VCaP (cell line): ENCODE results near the gene PRPS1L1.

Experiments used
- H3K27ac ChIP-seq: fragments of 450-650 bp; 2 replicates; pipeline ENCODE4 v1.5.1; 2017
- CTCF ChIP-seq: fragments of 450-650 bp; conservative IDR thresholded peaks from 2 replicates; pipeline ENCODE4 v1.5.1; 2017; ENCODE audit warnings: mild to moderate bottlenecking, moderate library complexity

The PRPS1L1 gene

GRCh38 chr7:17984288-17984687 is 43.4 kb downstream of the PRPS1L1 start:
- no peak for TF ChIP-seq CTCF
- no peak overlapping the region for H3K27ac ChIP-seq

GRCh38 chr7:17983221-17984062 is 44.2 kb downstream of the PRPS1L1 start:
- no peak for TF ChIP-seq CTCF
- no peak overlapping the region for H3K27ac ChIP-seq

GRCh38 chr7:17976952-17977351 is 50.7 kb downstream of the PRPS1L1 start:
- TF ChIP-seq CTCF: no peak
- H3K27ac ChIP-seq: no peak overlapping the region
